ENCODE measurements around the gene CPB2.

GRCh38 chr13:46039411-46040182, 65.2 kb downstream of the CPB2 start:
- TF ChIP-seq CTCF (conservative IDR thresholded peaks at IDR 0.05; ENCODE audit: low read length) (no peak), EZH2phosphoT487 (IDR thresholded peaks at IDR 0.05; ENCODE audit: borderline replicate concordance) (no peak)

Measured in Loucy (cell line).